ENCODE results near the gene SP140. TPM values are rescaled to one million over a fixed set of nuclear protein-coding genes. Genes with fewer than 3 reads are reported as not detected.
A peak's percentile ranks its signal among the peaks of the same experiment; 100 is the strongest.

The SP140 gene
- total and polyA plus RNA-seq, 10 of the 15 experiments (the other 5 are each of a cell fraction or from before 2014, with no cell fraction given), result 61.7 to 164 (median 90.7) TPM

- BruUV-seq (replicated peaks), result no TSS peak
- ChIA-PET CTCF (interaction anchor here (0.6 to 2.3 kb wide), 9 partner anchors 8 to 318 kb away, joined by 3 to 8 read pairs (median 3); no protein-coding TSS in a partner anchor), SMC1A (ENCODE audit: uncharacterized antibody, unreplicated experiment) (interaction anchor here (0.7 to 4.0 kb wide), 22 partner anchors 9 to 288 kb away, joined by 3 to 23 read pairs (median 4); partner anchors contain the start of genes SP110 and SP140), POLR2A (interaction anchor here (0.6 to 2.4 kb wide), 11 partner anchors 8 to 261 kb away, joined by 3 to 12 read pairs (median 5); partner anchors contain the start of genes SP100 and SP140), RAD21 (ENCODE audit: unreplicated experiment) (interaction anchor here (1.0 to 2.1 kb wide), 17 partner anchors 8 to 284 kb away, joined by 3 to 14 read pairs (median 5); partner anchors contain the start of genes SP100, SP110 and SP140)
- Histone ChIP-seq H3K9me3 (replicated peaks; ENCODE audit: control insufficient read depth, insufficient read depth, low read length) (no peaks in the 10 kb centered on the region; the same call in 1 of the 3 replicates), H3K27ac (ENCODE audit: control insufficient read depth, insufficient read depth) (peak within 1 kb of the TSS; percentile 96), H3K4me1 (ENCODE audit: control insufficient read depth, insufficient read depth, low read length) (no peaks in the 10 kb centered on the region), H3K4me3 (peak within 1 kb of the TSS; percentile 78), H3K79me2 (ENCODE audit: control insufficient read depth, insufficient read depth, low read length) (peaks cover 8% of the 10 kb centered on the region), H3K27me3 (replicated peaks in 1 of 2; ENCODE audit: control insufficient read depth in 2 of 2, insufficient read depth in 2 of 2, low read length in 1 of 2) (no peaks in the 10 kb centered on the region), H3K4me2 (ENCODE audit: control insufficient read depth, insufficient read depth) (peak within 1 kb of the TSS; percentile 96), H3K36me3 (ENCODE audit: control insufficient read depth in 2 of 2, insufficient read depth in 2 of 2, low read length in 1 of 2) (no peaks in the 10 kb centered on the region), H4K20me1 (ENCODE audit: control insufficient read depth, insufficient read depth) (no peaks in the 10 kb centered on the region), H3K9ac (ENCODE audit: control insufficient read depth, insufficient read depth, low read length) (peak within 1 kb of the TSS; percentile 87), H2AFZ (ENCODE audit: control insufficient read depth, low read depth, low read length) (peak within 1 kb of the TSS; percentile 87)
- DNase-seq (ENCODE audit: low read depth, low spot score) (peak; percentile 55), ATAC-seq (peak; percentile 96), FAIRE-seq (peak; percentile 95)
- in situ Hi-C loops (cut with MboI) (no loop called here), intact Hi-C loops (cut with micrococcal nuclease; ENCODE audit: unreplicated experiment) (loop anchor here (5.0 kb wide), 4 partner anchors 91 to 286 kb away; partner anchors contain the start of genes SP100 and SP140)
- under 1% methylated on average over 11 of the region's 11 CpGs for WGBS (ENCODE audit: insufficient coverage, insufficient replicate concordance, low lambda C conversion rate, missing lambda C conversion rate)
- TF ChIP-seq SPI1 (IDR thresholded peaks at IDR 0.05; ENCODE audit: borderline replicate concordance, insufficient read depth, low read depth, low read length) (peak; percentile 48; the same call in 1 of the 2 replicates), ZNF622 (IDR thresholded peaks at IDR 0.05) (no peak), PAX8 (IDR thresholded peaks at IDR 0.05) (no peak), IKZF1 (conservative IDR thresholded peaks at IDR 0.05) (0 out of 2 replicates have a peak, but pooled peaks have one; percentile 48), E2F4 (IDR thresholded peaks at IDR 0.05; ENCODE audit: low read depth, low read length) (no peak), RAD51 (IDR thresholded peaks at IDR 0.05) (no peak), RCOR1 (conservative IDR thresholded peaks at IDR 0.05; ENCODE audit: low read depth, low read length) (no peak), ZBTB33 (IDR thresholded peaks at IDR 0.05) (peak; percentile 4; the same call in 1 of the 2 replicates), TCF3 (IDR thresholded peaks at IDR 0.05; ENCODE audit: borderline replicate concordance, insufficient read depth, low read depth, low read length) (no peak), NBN (IDR thresholded peaks at IDR 0.05) (peak; percentile 25; the same call in 1 of the 2 replicates), MAX (IDR thresholded peaks at IDR 0.05; ENCODE audit: low read depth, low read length) (peak; percentile 50; the same call in 1 of the 2 replicates), POLR2AphosphoS5 (IDR thresholded peaks at IDR 0.05; ENCODE audit: low read length) (peak; percentile 66), ZBTB40 (IDR thresholded peaks at IDR 0.05; ENCODE audit: borderline replicate concordance) (peak; percentile 90), PML (IDR thresholded peaks at IDR 0.05; ENCODE audit: low read length) (peak; percentile 69)
Observed at GRCh38 chr2:230326453-230327417, 101.2 kb downstream of the SP140 start, which contains the start of gene SP140L. SP140L (plus strand) TSS chr2:230327193; CDS start chr2:230327270, 77 bp downstream.

All from GM12878 (cell line).